ENCODE results near the gene GSTM1.

GRCh38 chr1:109644670-109645069, 42.9 kb upstream of the GSTM1 start:
- TF ChIP-seq POLR2A (IDR thresholded peaks at IDR 0.05; ENCODE audit: extremely low read depth, insufficient read length) = no peak
- TF ChIP-seq CTCF (IDR thresholded peaks at IDR 0.05; ENCODE audit: low read depth, low read length) = no peak
- TF ChIP-seq MYC (IDR thresholded peaks at IDR 0.05; ENCODE audit: low read depth, low read length) = no peak
- TF ChIP-seq MAX (IDR thresholded peaks at IDR 0.05; ENCODE audit: low read depth, low read length) = no peak

Data from NB4 (cell line).